WTC11 (cell line): ENCODE data around the gene RARB. TPM values are rescaled to one million over a fixed set of nuclear protein-coding genes. Genes with fewer than 3 reads are reported as not detected.

Experiments used
- ATAC-seq: fragments of 200-7000 bp; cut with Tn5 transposase; 2 replicates; pipeline ENCODE4 v1.10.0; 2021; ENCODE audit warnings: mild to moderate bottlenecking, moderate library complexity
- CTCF ChIA-PET: fragments of 300-600 bp; sonication (Branson Sonifier 250); formaldehyde crosslinking; loops from one replicate; lab custom pipeline; 2021; ENCODE audit warnings: antibody characterized with exemption; lab: Charles Lee
- POLR2A ChIA-PET: fragments of 350-600 bp; sonication (Branson Sonifier 250); formaldehyde crosslinking; loops from one replicate; lab custom pipeline; 2021; ENCODE audit warnings: antibody characterized with exemption; lab: Charles Lee
- DNase-seq: peaks from one replicate; pipeline ENCODE4 v3.0.0; 2021; ENCODE audit warnings: low spot score
- H3K27ac Mint-ChIP-seq: 2 replicates; pipeline ENCODE4 v1.8.0; 2021; ENCODE audit warnings: mixed read lengths
- H3K27me3 Mint-ChIP-seq: 2 replicates; pipeline ENCODE4 v1.8.0; 2021; ENCODE audit warnings: low read depth, mild to moderate bottlenecking, moderate library complexity, mixed read lengths
- H3K36me3 Mint-ChIP-seq: 2 replicates; pipeline ENCODE4 v1.8.0; 2021; ENCODE audit warnings: mixed read lengths
- H3K4me1 Mint-ChIP-seq: 2 replicates; pipeline ENCODE4 v1.8.0; 2022; ENCODE audit warnings: mixed read lengths
- H3K4me3 Mint-ChIP-seq: 2 replicates; pipeline ENCODE4 v1.8.0; 2021; ENCODE audit warnings: mild to moderate bottlenecking, moderate library complexity, mixed read lengths
- H3K9me3 Mint-ChIP-seq: 2 replicates; pipeline ENCODE4 v1.8.0; 2021; ENCODE audit warnings: mixed read lengths
- AR ChIP-seq: fragments of 250-450 bp; sonication (Bioruptor Pico); IDR thresholded peaks from 2 replicates; pipeline ENCODE4 v1.9.0; 2021; ENCODE audit warnings: mild to moderate bottlenecking
- E2F5 ChIP-seq: sonication (generic); formaldehyde crosslinking; IDR thresholded peaks from 2 replicates; pipeline ENCODE4 v1.8.1; 2022; ENCODE audit warnings: mild to moderate bottlenecking, moderate library complexity, missing genetic modification reagents
- GTF2I ChIP-seq: fragments of 250-450 bp; sonication (Bioruptor Pico); conservative IDR thresholded peaks from 2 replicates; pipeline ENCODE4 v1.4.0; 2021; ENCODE audit warnings: mild to moderate bottlenecking
- HMGA2 ChIP-seq: fragments of 250-450 bp; sonication (Bioruptor Pico); IDR thresholded peaks from 2 replicates; pipeline ENCODE4 v1.4.0; 2021; ENCODE audit warnings: mild to moderate bottlenecking, moderate library complexity
- MXD4 ChIP-seq: fragments of 250-450 bp; sonication (Bioruptor Pico); IDR thresholded peaks from 2 replicates; pipeline ENCODE4 v1.8.0; 2021; ENCODE audit warnings: mild to moderate bottlenecking, moderate library complexity, borderline replicate concordance
- NR3C1 ChIP-seq: sonication (generic); formaldehyde crosslinking; conservative IDR thresholded peaks from 2 replicates; pipeline ENCODE4 v1.8.1; 2023; ENCODE audit warnings: low read depth, mild to moderate bottlenecking, missing genetic modification reagents
- SP1 ChIP-seq: sonication (generic); formaldehyde crosslinking; conservative IDR thresholded peaks from 2 replicates; pipeline ENCODE4 v1.8.1; 2022; ENCODE audit warnings: missing genetic modification reagents
- TEAD4 ChIP-seq: sonication (generic); formaldehyde crosslinking; IDR thresholded peaks from 2 replicates; pipeline ENCODE4 v1.8.0; 2022; ENCODE audit warnings: mild to moderate bottlenecking, missing genetic modification reagents
- ZNF121 ChIP-seq: sonication (generic); formaldehyde crosslinking; IDR thresholded peaks from 2 replicates; pipeline ENCODE4 v1.8.0; 2023; ENCODE audit warnings: missing genetic modification reagents
- ZNF281 ChIP-seq: sonication (generic); formaldehyde crosslinking; IDR thresholded peaks from 2 replicates; pipeline ENCODE4 v1.8.0; 2023; ENCODE audit warnings: mild to moderate bottlenecking, missing genetic modification reagents
- ZNF317 ChIP-seq: sonication (generic); formaldehyde crosslinking; IDR thresholded peaks from 2 replicates; pipeline ENCODE4 v1.8.1; 2023; ENCODE audit warnings: low read depth, mild to moderate bottlenecking, moderate library complexity, missing genetic modification reagents, borderline replicate concordance
- total RNA-seq: library from RNA; stranded (reverse); gene quantifications from 3 replicates; pipeline ENCODE4 v1.2.3, GENCODE V29; 2021
- TF ChIP-seq, protein P1 (sequence below): fragments of 250-450 bp; sonication (Bioruptor Pico); IDR thresholded peaks from 2 replicates; pipeline ENCODE4 v1.9.0; 2021; ENCODE audit warnings: mild to moderate bottlenecking, borderline replicate concordance
- TF ChIP-seq, protein P2 (sequence below): sonication (generic); formaldehyde crosslinking; IDR thresholded peaks from 2 replicates; pipeline ENCODE4 v1.8.0; 2022; ENCODE audit warnings: mild to moderate bottlenecking, missing genetic modification reagents
- TF ChIP-seq, protein P3 (sequence below): fragments of 250-450 bp; sonication (Bioruptor Pico); IDR thresholded peaks from 2 replicates; pipeline ENCODE4 v1.8.0; 2021; ENCODE audit warnings: mild to moderate bottlenecking
- TF ChIP-seq, protein P4 (sequence below): fragments of 250-450 bp; sonication (Bioruptor Pico); IDR thresholded peaks from 2 replicates; pipeline ENCODE4 v1.9.0; 2021; ENCODE audit warnings: moderate library complexity, mild to moderate bottlenecking, inconsistent platforms, borderline replicate concordance

RARB gene
- total RNA-seq, 1 experiment from 2014 or later = not detected

GRCh38 chr3:25603703-25604102, 175.6 kb downstream of the RARB start (continued):
- TF ChIP-seq, protein P1, sequence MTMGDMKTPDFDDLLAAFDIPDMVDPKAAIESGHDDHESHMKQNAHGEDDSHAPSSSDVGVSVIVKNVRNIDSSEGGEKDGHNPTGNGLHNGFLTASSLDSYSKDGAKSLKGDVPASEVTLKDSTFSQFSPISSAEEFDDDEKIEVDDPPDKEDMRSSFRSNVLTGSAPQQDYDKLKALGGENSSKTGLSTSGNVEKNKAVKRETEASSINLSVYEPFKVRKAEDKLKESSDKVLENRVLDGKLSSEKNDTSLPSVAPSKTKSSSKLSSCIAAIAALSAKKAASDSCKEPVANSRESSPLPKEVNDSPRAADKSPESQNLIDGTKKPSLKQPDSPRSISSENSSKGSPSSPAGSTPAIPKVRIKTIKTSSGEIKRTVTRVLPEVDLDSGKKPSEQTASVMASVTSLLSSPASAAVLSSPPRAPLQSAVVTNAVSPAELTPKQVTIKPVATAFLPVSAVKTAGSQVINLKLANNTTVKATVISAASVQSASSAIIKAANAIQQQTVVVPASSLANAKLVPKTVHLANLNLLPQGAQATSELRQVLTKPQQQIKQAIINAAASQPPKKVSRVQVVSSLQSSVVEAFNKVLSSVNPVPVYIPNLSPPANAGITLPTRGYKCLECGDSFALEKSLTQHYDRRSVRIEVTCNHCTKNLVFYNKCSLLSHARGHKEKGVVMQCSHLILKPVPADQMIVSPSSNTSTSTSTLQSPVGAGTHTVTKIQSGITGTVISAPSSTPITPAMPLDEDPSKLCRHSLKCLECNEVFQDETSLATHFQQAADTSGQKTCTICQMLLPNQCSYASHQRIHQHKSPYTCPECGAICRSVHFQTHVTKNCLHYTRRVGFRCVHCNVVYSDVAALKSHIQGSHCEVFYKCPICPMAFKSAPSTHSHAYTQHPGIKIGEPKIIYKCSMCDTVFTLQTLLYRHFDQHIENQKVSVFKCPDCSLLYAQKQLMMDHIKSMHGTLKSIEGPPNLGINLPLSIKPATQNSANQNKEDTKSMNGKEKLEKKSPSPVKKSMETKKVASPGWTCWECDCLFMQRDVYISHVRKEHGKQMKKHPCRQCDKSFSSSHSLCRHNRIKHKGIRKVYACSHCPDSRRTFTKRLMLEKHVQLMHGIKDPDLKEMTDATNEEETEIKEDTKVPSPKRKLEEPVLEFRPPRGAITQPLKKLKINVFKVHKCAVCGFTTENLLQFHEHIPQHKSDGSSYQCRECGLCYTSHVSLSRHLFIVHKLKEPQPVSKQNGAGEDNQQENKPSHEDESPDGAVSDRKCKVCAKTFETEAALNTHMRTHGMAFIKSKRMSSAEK (CRISPR knock-in tag) = no peak
- TF ChIP-seq, protein P2, sequence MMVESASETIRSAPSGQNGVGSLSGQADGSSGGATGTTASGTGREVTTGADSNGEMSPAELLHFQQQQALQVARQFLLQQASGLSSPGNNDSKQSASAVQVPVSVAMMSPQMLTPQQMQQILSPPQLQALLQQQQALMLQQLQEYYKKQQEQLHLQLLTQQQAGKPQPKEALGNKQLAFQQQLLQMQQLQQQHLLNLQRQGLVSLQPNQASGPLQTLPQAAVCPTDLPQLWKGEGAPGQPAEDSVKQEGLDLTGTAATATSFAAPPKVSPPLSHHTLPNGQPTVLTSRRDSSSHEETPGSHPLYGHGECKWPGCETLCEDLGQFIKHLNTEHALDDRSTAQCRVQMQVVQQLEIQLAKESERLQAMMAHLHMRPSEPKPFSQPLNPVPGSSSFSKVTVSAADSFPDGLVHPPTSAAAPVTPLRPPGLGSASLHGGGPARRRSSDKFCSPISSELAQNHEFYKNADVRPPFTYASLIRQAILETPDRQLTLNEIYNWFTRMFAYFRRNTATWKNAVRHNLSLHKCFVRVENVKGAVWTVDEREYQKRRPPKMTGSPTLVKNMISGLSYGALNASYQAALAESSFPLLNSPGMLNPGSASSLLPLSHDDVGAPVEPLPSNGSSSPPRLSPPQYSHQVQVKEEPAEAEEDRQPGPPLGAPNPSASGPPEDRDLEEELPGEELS (CRISPR knock-in tag) = no peak
- TF ChIP-seq, protein P3, sequence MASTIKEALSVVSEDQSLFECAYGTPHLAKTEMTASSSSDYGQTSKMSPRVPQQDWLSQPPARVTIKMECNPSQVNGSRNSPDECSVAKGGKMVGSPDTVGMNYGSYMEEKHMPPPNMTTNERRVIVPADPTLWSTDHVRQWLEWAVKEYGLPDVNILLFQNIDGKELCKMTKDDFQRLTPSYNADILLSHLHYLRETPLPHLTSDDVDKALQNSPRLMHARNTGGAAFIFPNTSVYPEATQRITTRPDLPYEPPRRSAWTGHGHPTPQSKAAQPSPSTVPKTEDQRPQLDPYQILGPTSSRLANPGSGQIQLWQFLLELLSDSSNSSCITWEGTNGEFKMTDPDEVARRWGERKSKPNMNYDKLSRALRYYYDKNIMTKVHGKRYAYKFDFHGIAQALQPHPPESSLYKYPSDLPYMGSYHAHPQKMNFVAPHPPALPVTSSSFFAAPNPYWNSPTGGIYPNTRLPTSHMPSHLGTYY = no peak
- TF ChIP-seq E2F5 (CRISPR knock-in tag) = no peak
- TF ChIP-seq ZNF281 = no peak

DNA sequence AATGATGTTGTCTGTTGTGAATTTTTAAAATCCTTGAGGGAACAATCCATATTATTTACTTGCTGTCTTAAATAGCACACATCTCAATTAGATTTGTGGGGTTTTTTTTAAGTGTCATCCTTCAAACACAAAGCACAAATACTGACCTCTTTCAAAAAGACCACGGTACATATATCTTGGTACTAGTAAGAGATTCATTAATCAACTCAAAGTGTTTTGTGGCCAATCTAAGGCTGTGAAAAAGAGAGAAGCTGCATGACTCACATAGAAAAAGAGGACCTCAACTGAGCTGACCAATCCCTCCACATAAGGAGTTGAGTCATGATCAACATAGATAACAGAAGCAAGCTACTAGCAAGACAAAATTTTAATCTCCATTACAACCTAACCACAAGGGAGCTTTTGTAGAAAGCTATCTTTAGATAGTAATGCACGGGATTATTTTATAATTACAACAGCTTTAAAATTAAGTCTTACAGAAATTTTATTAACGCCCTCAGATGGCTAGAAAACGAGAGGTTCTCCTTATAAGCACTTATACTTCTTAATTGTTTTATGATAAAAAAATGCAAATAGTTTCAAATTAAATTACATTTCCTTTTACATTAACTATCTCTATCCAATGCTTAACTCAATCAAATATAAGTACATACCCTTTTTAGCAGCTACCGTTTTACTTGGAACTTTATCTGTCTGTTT, 176.2 kb downstream of the RARB start:
- H3K4me1 Mint-ChIP-seq = no peaks in the 10 kb centered on the region
- no peak overlapping the region for H3K27ac Mint-ChIP-seq
- no peak for DNase-seq
- no peak for ATAC-seq
- H3K36me3 Mint-ChIP-seq = peaks cover 66% of the 10 kb centered on the region
- POLR2A ChIA-PET = no interaction called here
- no peaks in the 10 kb centered on the region for H3K9me3 Mint-ChIP-seq
- CTCF ChIA-PET = interaction anchor here (1.9 kb wide), 1 partner anchor 10 kb away, joined by 5 read pairs; no protein-coding TSS in a partner anchor
- no peaks in the 10 kb centered on the region for H3K27me3 Mint-ChIP-seq
- no peak overlapping the region for H3K4me3 Mint-ChIP-seq
- TF ChIP-seq ZNF121 (CRISPR knock-in tag) (no peak), NR3C1 (CRISPR knock-in tag) (no peak), SP1 (CRISPR knock-in tag) (no peak), TEAD4 (CRISPR knock-in tag) (no peak), MXD4 (CRISPR knock-in tag) (no peak), ZNF317 (CRISPR knock-in tag) (no peak), AR (CRISPR knock-in tag) (no peak), HMGA2 (CRISPR knock-in tag) (no peak), GTF2I (no peak)
- TF ChIP-seq, protein P1 (CRISPR knock-in tag) = no peak
- TF ChIP-seq, protein P4, sequence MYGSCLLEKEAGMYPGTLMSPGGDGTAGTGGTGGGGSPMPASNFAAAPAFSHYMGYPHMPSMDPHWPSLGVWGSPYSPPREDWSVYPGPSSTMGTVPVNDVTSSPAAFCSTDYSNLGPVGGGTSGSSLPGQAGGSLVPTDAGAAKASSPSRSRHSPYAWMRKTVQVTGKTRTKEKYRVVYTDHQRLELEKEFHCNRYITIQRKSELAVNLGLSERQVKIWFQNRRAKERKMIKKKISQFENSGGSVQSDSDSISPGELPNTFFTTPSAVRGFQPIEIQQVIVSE (CRISPR knock-in tag) = no peak
